ENCODE data around the gene KLC1.

KLC1 gene

GRCh38 chr14:103705504-103706284 lies 76.7 kb downstream of the KLC1 start:
- peaks cover 29% of the 10 kb centered on the region for H3K36me3 Mint-ChIP-seq
- peaks cover under 1% of the 10 kb centered on the region for H3K4me1 Mint-ChIP-seq
- no peak overlapping the region for H3K27ac Mint-ChIP-seq
- no peaks in the 10 kb centered on the region for H3K9me3 Mint-ChIP-seq
- H3K4me3 Mint-ChIP-seq, result no peak overlapping the region
- no peak for DNase-seq
- no peaks in the 10 kb centered on the region for H3K27me3 Mint-ChIP-seq
- CTCF ChIA-PET, result interaction anchor here (1.5 kb wide), 1 partner anchor 11 kb away, joined by 4 read pairs; no protein-coding TSS in a partner anchor

- no peaks in the 10 kb centered on the region for H3K9me3 Mint-ChIP-seq
- H3K36me3 Mint-ChIP-seq, result peaks cover 29% of the 10 kb centered on the region
- H3K27me3 Mint-ChIP-seq, result no peaks in the 10 kb centered on the region
- H3K4me3 Mint-ChIP-seq, result no peak overlapping the region
- DNase-seq, result no peak
- CTCF ChIA-PET, result interaction anchor here (1.5 kb wide), 1 partner anchor 12 kb away, joined by 4 read pairs; no protein-coding TSS in a partner anchor
- H3K4me1 Mint-ChIP-seq, result peaks cover 11% of the 10 kb centered on the region
- H3K27ac Mint-ChIP-seq, result no peak overlapping the region
Observed at GRCh38 chr14:103706551-103707328, 77.7 kb downstream of the KLC1 start.

- Mint-ChIP-seq H3K9me3 (no peaks in the 10 kb centered on the region), H3K27me3 (no peaks in the 10 kb centered on the region), H3K36me3 (peaks cover 26% of the 10 kb centered on the region), H3K4me1 (peaks cover 20% of the 10 kb centered on the region), H3K27ac (no peak overlapping the region), H3K4me3 (no peak overlapping the region)
- no peak for DNase-seq
- CTCF ChIA-PET, result no interaction called here
Observed at GRCh38 chr14:103707329-103708263, 78.6 kb downstream of the KLC1 start.

GRCh38 chr14:103708750-103709187 lies 79.8 kb downstream of the KLC1 start:
- Mint-ChIP-seq H3K36me3 (peaks cover 18% of the 10 kb centered on the region), H3K4me1 (peaks cover 31% of the 10 kb centered on the region), H3K9me3 (no peaks in the 10 kb centered on the region), H3K27ac (no peak overlapping the region), H3K27me3 (no peaks in the 10 kb centered on the region), H3K4me3 (no peak overlapping the region)
- CTCF ChIA-PET, result no interaction called here
- no peak for DNase-seq

DNA sequence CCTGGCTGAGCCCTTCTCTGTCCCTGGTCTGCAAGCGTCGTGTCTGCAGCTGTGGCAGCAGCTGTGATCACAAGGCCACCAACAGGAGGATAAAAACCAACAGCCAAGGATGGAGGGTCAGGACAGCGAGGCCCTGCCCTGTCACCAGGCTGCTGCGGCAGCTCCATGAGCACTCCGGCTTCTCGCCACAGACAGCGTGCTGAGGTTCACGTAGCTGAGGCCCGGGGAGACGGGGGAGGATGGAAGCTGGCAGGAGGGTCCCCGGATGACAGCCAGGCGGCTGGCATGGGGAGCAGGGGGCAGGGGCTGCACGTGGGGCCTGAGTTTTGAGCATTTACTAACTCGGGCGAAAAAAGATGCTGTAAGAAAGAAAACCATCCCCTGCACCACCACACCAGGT lies 80.8 kb downstream of the KLC1 start:
- Mint-ChIP-seq H3K4me3 (no peak overlapping the region), H3K4me1 (peaks cover 41% of the 10 kb centered on the region), H3K27ac (peak overlapping the region; percentile 37), H3K9me3 (no peaks in the 10 kb centered on the region), H3K36me3 (peaks cover 15% of the 10 kb centered on the region), H3K27me3 (no peaks in the 10 kb centered on the region)
- no peak for DNase-seq
- CTCF ChIA-PET, result no interaction called here

DNA sequence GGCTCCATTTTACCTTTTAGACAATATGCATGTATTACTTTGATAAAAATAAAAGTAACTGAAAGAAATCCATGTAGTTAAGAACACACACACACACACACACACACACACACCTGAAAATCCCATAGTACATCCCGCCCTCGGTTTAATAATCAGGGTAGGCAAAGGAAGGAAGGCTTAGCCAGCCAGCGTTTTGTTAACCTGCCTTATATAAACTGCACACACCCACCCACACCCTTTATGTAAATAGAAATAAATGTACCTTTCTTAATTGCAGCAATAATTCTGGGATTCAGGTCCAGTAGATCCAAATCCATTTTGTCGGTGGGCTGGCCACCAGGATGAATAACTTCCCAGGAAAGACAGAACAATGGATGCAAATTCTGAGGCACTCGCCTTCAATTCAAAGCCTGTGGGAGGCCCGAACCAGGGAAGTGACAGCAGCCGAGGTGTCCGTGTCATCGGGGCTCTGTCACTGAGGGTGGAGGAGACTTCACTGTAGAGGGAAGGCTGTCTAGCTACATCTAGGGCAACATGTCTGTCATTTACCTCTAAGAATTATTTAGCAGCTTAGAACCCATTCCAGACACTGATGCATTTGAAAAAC lies 81.9 kb downstream of the KLC1 start:
- no peak overlapping the region for H3K27ac Mint-ChIP-seq
- no peak for DNase-seq
- CTCF ChIA-PET, result no interaction called here
- H3K4me3 Mint-ChIP-seq, result no peak overlapping the region
- H3K27me3 Mint-ChIP-seq, result no peaks in the 10 kb centered on the region
- H3K4me1 Mint-ChIP-seq, result peaks cover 43% of the 10 kb centered on the region
- no peaks in the 10 kb centered on the region for H3K9me3 Mint-ChIP-seq
- H3K36me3 Mint-ChIP-seq, result peaks cover 14% of the 10 kb centered on the region

GRCh38 chr14:103711516-103712431 lies 82.8 kb downstream of the KLC1 start:
- Mint-ChIP-seq H3K36me3 (peaks cover 14% of the 10 kb centered on the region), H3K4me1 (peaks cover 47% of the 10 kb centered on the region), H3K9me3 (no peaks in the 10 kb centered on the region), H3K27ac (peak overlapping the region; percentile 8), H3K27me3 (no peaks in the 10 kb centered on the region), H3K4me3 (no peak overlapping the region)
- CTCF ChIA-PET, result no interaction called here
- DNase-seq, result no peak

DNA sequence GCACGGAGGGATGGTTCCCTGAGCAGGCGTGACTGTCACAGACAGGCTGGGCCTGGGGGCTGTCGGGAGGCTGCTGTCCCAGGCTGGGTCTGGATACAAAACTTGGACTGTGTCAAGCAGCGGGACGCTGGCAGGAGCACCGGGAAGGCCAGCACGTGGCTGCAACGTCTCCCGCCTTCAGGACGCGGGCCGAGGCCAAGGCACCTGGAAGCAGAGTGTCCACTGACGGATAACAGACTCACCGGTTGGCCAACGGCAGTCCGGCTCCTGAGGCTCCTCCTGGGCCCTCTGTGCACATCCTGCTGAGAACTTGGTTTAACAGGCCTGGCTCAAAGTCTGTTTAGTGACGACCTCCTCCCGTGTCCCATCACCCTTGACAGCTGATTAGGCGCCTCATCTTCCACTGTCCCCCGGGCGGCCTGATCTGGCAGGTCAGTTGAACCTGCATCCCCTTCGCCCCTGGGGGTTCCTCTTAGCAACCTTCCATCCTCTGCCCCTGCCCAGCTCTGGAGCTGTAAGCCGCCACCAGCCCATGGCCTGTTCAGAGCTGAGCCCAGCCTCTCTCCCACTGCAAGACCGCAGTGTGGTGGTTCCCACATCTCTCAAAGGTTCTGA lies 83.7 kb downstream of the KLC1 start:
- H3K36me3 Mint-ChIP-seq, result peaks cover 15% of the 10 kb centered on the region
- no peaks in the 10 kb centered on the region for H3K27me3 Mint-ChIP-seq
- CTCF ChIA-PET, result no interaction called here
- H3K4me1 Mint-ChIP-seq, result peaks cover 57% of the 10 kb centered on the region
- DNase-seq, result no peak
- H3K27ac Mint-ChIP-seq, result peak overlapping the region; percentile 70
- H3K9me3 Mint-ChIP-seq, result no peaks in the 10 kb centered on the region
- H3K4me3 Mint-ChIP-seq, result no peak overlapping the region

GRCh38 chr14:103713304-103714062 lies 84.5 kb downstream of the KLC1 start:
- no peak for DNase-seq
- H3K9me3 Mint-ChIP-seq, result no peaks in the 10 kb centered on the region
- H3K4me1 Mint-ChIP-seq, result peaks cover 61% of the 10 kb centered on the region

DNA sequence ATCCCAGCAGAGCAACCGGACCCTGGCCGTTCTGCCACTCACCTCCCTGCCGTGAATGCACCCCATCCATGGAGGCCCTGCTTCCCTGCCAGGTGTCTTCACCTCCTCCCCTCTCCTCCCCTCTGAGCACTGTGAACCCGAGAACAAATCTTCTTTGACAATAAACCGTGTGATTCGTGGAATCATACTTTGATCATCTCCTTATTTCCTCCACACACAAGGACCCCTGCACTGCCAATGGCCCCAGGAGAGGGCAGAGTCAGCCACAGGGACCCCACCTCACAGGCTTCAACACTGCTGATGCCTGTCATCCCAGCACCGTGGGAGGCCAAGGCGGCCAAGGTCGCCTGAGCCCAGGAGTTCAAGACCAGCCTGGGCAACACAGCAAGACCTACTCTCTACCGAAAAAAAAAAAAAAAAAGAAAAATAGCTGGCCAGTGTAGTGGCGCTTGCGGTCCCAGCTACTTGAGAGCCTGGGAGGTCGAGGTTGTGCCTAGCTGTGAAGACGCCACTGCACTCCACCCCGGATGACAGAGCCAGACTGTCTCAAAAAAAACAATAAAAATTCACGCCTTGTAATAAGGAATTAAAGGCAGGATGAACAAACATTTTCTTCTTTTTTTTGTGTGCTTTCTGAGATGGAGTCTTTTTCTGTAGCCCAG lies 85.2 kb downstream of the KLC1 start:
- CTCF ChIA-PET, result no interaction called here
- Mint-ChIP-seq H3K9me3 (no peaks in the 10 kb centered on the region), H3K27ac (peak overlapping the region; percentile 85), H3K36me3 (peaks cover 4% of the 10 kb centered on the region), H3K4me1 (peaks cover 68% of the 10 kb centered on the region), H3K27me3 (no peaks in the 10 kb centered on the region), H3K4me3 (peak overlapping the region; percentile 95)
- DNase-seq, result no peak

More at GRCh38 chr14:103713304-103714062, 84.5 kb downstream of the KLC1 start:
- peak overlapping the region; percentile 95 for H3K4me3 Mint-ChIP-seq
- H3K27me3 Mint-ChIP-seq, result no peaks in the 10 kb centered on the region
- H3K36me3 Mint-ChIP-seq, result peaks cover 10% of the 10 kb centered on the region
- CTCF ChIA-PET, result no interaction called here
- H3K27ac Mint-ChIP-seq, result peak overlapping the region; percentile 85

GRCh38 chr14:103715052-103716000 lies 86.3 kb downstream of the KLC1 start, which contains the start of the genes XRCC3 and ZFYVE21:
XRCC3 (minus strand) TSS chr14:103715451; CDS start chr14:103711087, 4,364 bp downstream.
ZFYVE21 (plus strand) TSS chr14:103715810; CDS start chr14:103715842, 32 bp downstream.
- H3K4me3 Mint-ChIP-seq, result peak within 1 kb of the TSS; percentile 95
- peak within 1 kb of the TSS; percentile 89 for H3K27ac Mint-ChIP-seq
- peaks cover 79% of the 10 kb centered on the region for H3K4me1 Mint-ChIP-seq
- no peaks in the 10 kb centered on the region for H3K27me3 Mint-ChIP-seq
- no peaks in the 10 kb centered on the region for H3K9me3 Mint-ChIP-seq
- peak; percentile 100 for DNase-seq
- H3K36me3 Mint-ChIP-seq, result peaks cover 3% of the 10 kb centered on the region
- CTCF ChIA-PET, result no interaction called here

Measured in activated naive CD4-positive, alpha-beta T cell treated with anti-CD3 and anti-CD28 coated beads, Interleukin-2, amount 10 ng/mL, durations not matched to agents 7 days and 5 days (primary cell).